ENCODE measurements around the gene KMT5B. TPM values are rescaled to one million over a fixed set of nuclear protein-coding genes. Genes with fewer than 3 reads are reported as not detected.

Gene KMT5B
- total and polyA plus RNA-seq, 2 donors (not counting 1 experiment from before 2014, with no cell fraction given) = 13.4 to 77.8 TPM

GRCh38 chr11:68164437-68164836 lies 48.7 kb downstream of the KMT5B start:
- Mint-ChIP-seq H3K4me1 (no peaks in the 10 kb centered on the region), H3K27me3 (no peaks in the 10 kb centered on the region), H3K9me3 (ENCODE audit: insufficient read depth) (no peaks in the 10 kb centered on the region), H3K27ac (no peak overlapping the region), H3K4me3 (no peak overlapping the region)
- intact Hi-C loops (cut with micrococcal nuclease) = no loop called here
- no peaks in the 10 kb centered on the region for H3K9me3 ChIP-seq (ENCODE audit: control extremely low read depth in 1 of 3, control insufficient read depth in 2 of 3, insufficient read depth in 1 of 3, low read length in 2 of 3)
- H3K4me3 ChIP-seq (ENCODE audit: control extremely low read depth in 1 of 5, extremely low read depth in 1 of 5, insufficient read depth in 1 of 5, low read depth in 2 of 5, low read length in 4 of 5) = no peak overlapping the region
- no peak for ATAC-seq (ENCODE audit: low read depth)
- no peaks in the 10 kb centered on the region for H3K27me3 ChIP-seq (replicated peaks in 1 of 4; ENCODE audit: control extremely low read depth in 1 of 4, control insufficient read depth in 3 of 4, insufficient read depth in 4 of 4, low read length in 3 of 4)
- peaks cover 4 to 73% of the 10 kb centered on the region in 2 experiments for H3K36me3 ChIP-seq (replicated peaks in 1 of 2; ENCODE audit: control extremely low read depth in 1 of 2, control insufficient read depth in 1 of 2, extremely low read depth in 1 of 2, insufficient read depth in 2 of 2, low read length in 1 of 2)
- no peak overlapping the region for H3K9ac ChIP-seq (ENCODE audit: low read length)
- H3K4me2 ChIP-seq (replicated peaks; ENCODE audit: low read depth, low read length, poor library complexity, severe bottlenecking) = no peak overlapping the region
- DNase-seq = no peak
- 91% methylated on average over 1 of the region's 2 CpGs for WGBS (ENCODE audit: insufficient coverage)
- no peak overlapping the region for H2AFZ ChIP-seq (ENCODE audit: insufficient read depth, low read depth, low read length, poor library complexity, severe bottlenecking)
- TF ChIP-seq EZH2 (IDR thresholded peaks at IDR 0.05; ENCODE audit: borderline replicate concordance, insufficient read depth, low read depth, low read length, poor library complexity, severe bottlenecking) (no peak), CTCF (IDR thresholded peaks at IDR 0.05) (no peak)
- no peaks in the 10 kb centered on the region for H4K20me1 ChIP-seq (ENCODE audit: control insufficient read depth, insufficient read depth, low read length, poor library complexity, severe bottlenecking)
- no peaks in the 10 kb centered on the region for H3K4me1 ChIP-seq (ENCODE audit: control insufficient read depth in 2 of 2, insufficient read depth in 2 of 2, low read length in 2 of 2)
- POLR2A ChIA-PET = no interaction called here
- no peak overlapping the region for H3K27ac ChIP-seq (ENCODE audit: low read length in 2 of 2)
- CTCF ChIA-PET = no interaction called here
- no peaks in the 10 kb centered on the region for H3K79me2 ChIP-seq (ENCODE audit: control insufficient read depth, insufficient read depth, low read length)

GRCh38 chr11:68163691-68164090 lies 49.4 kb downstream of the KMT5B start:
- TF ChIP-seq EZH2 (IDR thresholded peaks at IDR 0.05; ENCODE audit: borderline replicate concordance, insufficient read depth, low read depth, low read length, poor library complexity, severe bottlenecking) (no peak), CTCF (IDR thresholded peaks at IDR 0.05) (no peak)
- Histone ChIP-seq H3K27ac (ENCODE audit: low read length in 2 of 2) (no peak overlapping the region), H3K4me1 (ENCODE audit: control insufficient read depth in 2 of 2, insufficient read depth in 2 of 2, low read length in 2 of 2) (no peaks in the 10 kb centered on the region), H3K36me3 (replicated peaks in 1 of 2; ENCODE audit: control extremely low read depth in 1 of 2, control insufficient read depth in 1 of 2, extremely low read depth in 1 of 2, insufficient read depth in 2 of 2, low read length in 1 of 2) (peaks cover 1 to 66% of the 10 kb centered on the region in 2 experiments), H3K9me3 (ENCODE audit: control extremely low read depth in 1 of 3, control insufficient read depth in 2 of 3, insufficient read depth in 1 of 3, low read length in 2 of 3) (no peaks in the 10 kb centered on the region), H3K9ac (ENCODE audit: low read length) (no peak overlapping the region), H4K20me1 (ENCODE audit: control insufficient read depth, insufficient read depth, low read length, poor library complexity, severe bottlenecking) (no peaks in the 10 kb centered on the region), H3K4me2 (replicated peaks; ENCODE audit: low read depth, low read length, poor library complexity, severe bottlenecking) (no peak overlapping the region), H3K79me2 (ENCODE audit: control insufficient read depth, insufficient read depth, low read length) (no peaks in the 10 kb centered on the region), H2AFZ (ENCODE audit: insufficient read depth, low read depth, low read length, poor library complexity, severe bottlenecking) (no peak overlapping the region), H3K27me3 (replicated peaks in 1 of 4; ENCODE audit: control extremely low read depth in 1 of 4, control insufficient read depth in 3 of 4, insufficient read depth in 4 of 4, low read length in 3 of 4) (no peaks in the 10 kb centered on the region), H3K4me3 (ENCODE audit: control extremely low read depth in 1 of 5, extremely low read depth in 1 of 5, insufficient read depth in 1 of 5, low read depth in 2 of 5, low read length in 4 of 5) (no peak overlapping the region)
- intact Hi-C loops (cut with micrococcal nuclease) = no loop called here
- H3K4me1 Mint-ChIP-seq = no peaks in the 10 kb centered on the region
- H3K27ac Mint-ChIP-seq = no peak overlapping the region
- no peaks in the 10 kb centered on the region for H3K27me3 Mint-ChIP-seq
- no peak for DNase-seq
- H3K9me3 Mint-ChIP-seq (ENCODE audit: insufficient read depth) = no peaks in the 10 kb centered on the region
- no peak overlapping the region for H3K4me3 Mint-ChIP-seq
- CTCF ChIA-PET = no interaction called here
- POLR2A ChIA-PET = no interaction called here
- 91% methylated on average over 11 of the region's 11 CpGs for WGBS (ENCODE audit: insufficient coverage)
- no peak for ATAC-seq (ENCODE audit: low read depth)

Data from B cell (primary cell).